ENCODE data around the gene EYA4.

The EYA4 gene

DNA sequence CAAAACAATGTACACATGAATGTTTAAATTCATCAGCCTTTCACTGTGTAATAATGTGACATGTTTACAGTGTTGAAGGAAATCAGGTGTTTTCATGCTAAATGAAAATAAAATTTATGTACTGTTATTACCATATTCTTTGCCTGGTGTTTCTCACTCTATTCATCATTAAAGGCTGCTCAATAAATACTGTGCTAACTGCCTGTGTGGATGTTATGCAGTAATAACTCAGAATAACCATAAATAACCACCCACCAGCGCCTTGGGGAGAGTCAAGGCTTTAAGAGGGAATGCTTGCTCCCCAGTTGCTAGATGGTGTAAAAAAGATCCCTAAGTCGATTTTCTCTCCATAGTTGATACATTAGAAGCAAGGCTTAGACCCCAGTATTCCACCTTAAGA, 299.9 kb downstream of the EYA4 start:
- no peaks in the 10 kb centered on the region for H3K79me2 ChIP-seq (ENCODE audit: insufficient read depth, low read length)
- H3K27me3 ChIP-seq (ENCODE audit: insufficient read depth, low read length, poor library complexity, severe bottlenecking), result no peaks in the 10 kb centered on the region
- H3K9me3 ChIP-seq (ENCODE audit: insufficient read depth, low read depth, low read length), result no peaks in the 10 kb centered on the region
- no peak overlapping the region for H3K4me2 ChIP-seq (ENCODE audit: low read depth, low read length, poor library complexity, severe bottlenecking)
- TF ChIP-seq EZH2phosphoT487 (IDR thresholded peaks at IDR 0.05; ENCODE audit: borderline replicate concordance), result no peak
- TF ChIP-seq, protein P1, sequence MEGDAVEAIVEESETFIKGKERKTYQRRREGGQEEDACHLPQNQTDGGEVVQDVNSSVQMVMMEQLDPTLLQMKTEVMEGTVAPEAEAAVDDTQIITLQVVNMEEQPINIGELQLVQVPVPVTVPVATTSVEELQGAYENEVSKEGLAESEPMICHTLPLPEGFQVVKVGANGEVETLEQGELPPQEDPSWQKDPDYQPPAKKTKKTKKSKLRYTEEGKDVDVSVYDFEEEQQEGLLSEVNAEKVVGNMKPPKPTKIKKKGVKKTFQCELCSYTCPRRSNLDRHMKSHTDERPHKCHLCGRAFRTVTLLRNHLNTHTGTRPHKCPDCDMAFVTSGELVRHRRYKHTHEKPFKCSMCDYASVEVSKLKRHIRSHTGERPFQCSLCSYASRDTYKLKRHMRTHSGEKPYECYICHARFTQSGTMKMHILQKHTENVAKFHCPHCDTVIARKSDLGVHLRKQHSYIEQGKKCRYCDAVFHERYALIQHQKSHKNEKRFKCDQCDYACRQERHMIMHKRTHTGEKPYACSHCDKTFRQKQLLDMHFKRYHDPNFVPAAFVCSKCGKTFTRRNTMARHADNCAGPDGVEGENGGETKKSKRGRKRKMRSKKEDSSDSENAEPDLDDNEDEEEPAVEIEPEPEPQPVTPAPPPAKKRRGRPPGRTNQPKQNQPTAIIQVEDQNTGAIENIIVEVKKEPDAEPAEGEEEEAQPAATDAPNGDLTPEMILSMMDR (conservative IDR thresholded peaks at IDR 0.05; ENCODE audit: low read length), result no peak
- H3K9ac ChIP-seq (ENCODE audit: low read depth, low read length, poor library complexity, severe bottlenecking), result no peak overlapping the region
- no peaks in the 10 kb centered on the region for H3K36me3 ChIP-seq (ENCODE audit: insufficient read depth, low read length)
- no peaks in the 10 kb centered on the region for H3K4me1 ChIP-seq (ENCODE audit: insufficient read depth, low read length, poor library complexity, severe bottlenecking)
- H2AFZ ChIP-seq (ENCODE audit: low read length), result no peak overlapping the region
- H4K20me1 ChIP-seq (ENCODE audit: insufficient read depth, low read length, poor library complexity, severe bottlenecking), result no peaks in the 10 kb centered on the region
- no peaks in the 10 kb centered on the region for H3F3A ChIP-seq (ENCODE audit: low read depth)
- H3K4me3 ChIP-seq (ENCODE audit: low read length, poor library complexity, severe bottlenecking), result no peak overlapping the region
- no peaks in the 10 kb centered on the region for H3K9me2 ChIP-seq (replicated peaks; ENCODE audit: low read depth, low read length)

DNA sequence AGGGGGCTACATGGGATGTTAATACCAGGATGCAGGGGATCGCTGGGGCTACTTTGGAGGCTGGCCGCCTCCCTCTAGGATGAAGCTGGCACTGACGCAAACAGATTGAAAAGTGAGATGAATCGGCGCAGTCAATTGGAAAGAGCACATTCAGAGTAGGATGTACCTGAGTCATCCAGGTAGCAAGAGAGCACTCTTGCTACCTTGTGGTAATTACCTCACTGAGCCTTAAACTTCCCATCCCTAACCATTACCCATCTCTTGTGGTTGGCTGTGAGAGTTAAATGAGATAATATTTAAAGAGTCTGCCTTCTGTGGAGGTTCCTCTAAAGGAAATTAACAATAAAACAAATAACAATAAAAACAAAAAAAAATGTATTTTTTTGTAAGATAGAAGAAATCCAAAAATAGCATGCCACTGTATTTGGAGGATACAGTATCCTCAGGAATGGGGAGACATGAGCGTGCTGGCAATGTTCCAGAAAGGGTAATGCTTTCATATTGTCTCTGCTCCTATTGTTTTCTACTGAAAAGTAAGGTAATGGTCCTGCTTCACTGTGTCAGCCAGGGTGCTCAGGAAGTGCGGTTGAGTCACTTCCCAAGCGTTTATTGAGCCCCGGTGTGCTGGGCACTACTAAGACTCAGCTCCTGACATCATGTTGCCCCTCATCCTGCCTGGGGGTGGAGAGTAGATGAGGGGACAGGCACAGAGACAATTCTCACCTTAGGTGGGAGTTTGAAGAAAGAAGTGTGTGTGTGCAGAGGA, 301.1 kb downstream of the EYA4 start:
- no peaks in the 10 kb centered on the region for H3K27me3 ChIP-seq (ENCODE audit: insufficient read depth, low read length, poor library complexity, severe bottlenecking)
- H3K79me2 ChIP-seq (ENCODE audit: insufficient read depth, low read length), result no peaks in the 10 kb centered on the region
- no peak overlapping the region for H3K4me2 ChIP-seq (ENCODE audit: low read depth, low read length, poor library complexity, severe bottlenecking)
- H3K9ac ChIP-seq (ENCODE audit: low read depth, low read length, poor library complexity, severe bottlenecking), result no peak overlapping the region
- H3K36me3 ChIP-seq (ENCODE audit: insufficient read depth, low read length), result no peaks in the 10 kb centered on the region
- H2AFZ ChIP-seq (ENCODE audit: low read length), result no peak overlapping the region
- H4K20me1 ChIP-seq (ENCODE audit: insufficient read depth, low read length, poor library complexity, severe bottlenecking), result no peaks in the 10 kb centered on the region
- no peak for TF ChIP-seq EZH2phosphoT487 (IDR thresholded peaks at IDR 0.05; ENCODE audit: borderline replicate concordance)
- TF ChIP-seq, protein P1 (conservative IDR thresholded peaks at IDR 0.05; ENCODE audit: low read length), result no peak
- no peak overlapping the region for H3K4me3 ChIP-seq (ENCODE audit: low read length, poor library complexity, severe bottlenecking)
- H3K4me1 ChIP-seq (ENCODE audit: insufficient read depth, low read length, poor library complexity, severe bottlenecking), result no peaks in the 10 kb centered on the region
- no peaks in the 10 kb centered on the region for H3K9me2 ChIP-seq (replicated peaks; ENCODE audit: low read depth, low read length)
- no peaks in the 10 kb centered on the region for H3F3A ChIP-seq (ENCODE audit: low read depth)
- H3K9me3 ChIP-seq (ENCODE audit: insufficient read depth, low read depth, low read length), result no peaks in the 10 kb centered on the region

DNA sequence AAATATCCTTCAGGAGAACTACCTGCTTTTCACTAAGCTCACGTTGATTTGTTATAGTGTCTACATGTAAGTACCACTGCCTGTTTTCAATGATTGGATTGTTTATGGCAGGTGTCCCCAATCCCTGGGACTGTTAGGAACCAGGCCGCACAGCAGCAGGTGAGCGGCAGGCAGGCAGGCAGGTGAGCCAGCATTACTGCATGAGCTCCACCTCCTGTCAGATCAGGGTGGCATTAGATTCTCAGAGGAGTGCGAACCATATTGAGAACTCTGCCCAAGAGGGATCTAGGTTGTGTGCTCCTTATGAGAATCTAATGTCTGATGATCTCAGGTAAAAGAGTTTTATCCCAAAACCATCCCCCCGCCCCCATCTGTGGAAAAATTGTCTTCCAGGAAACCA, 303.3 kb downstream of the EYA4 start:
- Histone ChIP-seq H3F3A (ENCODE audit: low read depth) (no peaks in the 10 kb centered on the region), H3K4me3 (ENCODE audit: low read length, poor library complexity, severe bottlenecking) (no peak overlapping the region), H3K79me2 (ENCODE audit: insufficient read depth, low read length) (no peaks in the 10 kb centered on the region), H3K9ac (ENCODE audit: low read depth, low read length, poor library complexity, severe bottlenecking) (no peak overlapping the region), H3K36me3 (ENCODE audit: insufficient read depth, low read length) (no peaks in the 10 kb centered on the region), H3K9me2 (replicated peaks; ENCODE audit: low read depth, low read length) (no peaks in the 10 kb centered on the region), H3K9me3 (ENCODE audit: insufficient read depth, low read depth, low read length) (no peaks in the 10 kb centered on the region), H4K20me1 (ENCODE audit: insufficient read depth, low read length, poor library complexity, severe bottlenecking) (no peaks in the 10 kb centered on the region), H3K4me1 (ENCODE audit: insufficient read depth, low read length, poor library complexity, severe bottlenecking) (no peaks in the 10 kb centered on the region), H2AFZ (ENCODE audit: low read length) (no peak overlapping the region), H3K27me3 (ENCODE audit: insufficient read depth, low read length, poor library complexity, severe bottlenecking) (no peaks in the 10 kb centered on the region), H3K4me2 (ENCODE audit: low read depth, low read length, poor library complexity, severe bottlenecking) (no peak overlapping the region)
- TF ChIP-seq, protein P1 (conservative IDR thresholded peaks at IDR 0.05; ENCODE audit: low read length), result no peak
- no peak for TF ChIP-seq EZH2phosphoT487 (IDR thresholded peaks at IDR 0.05; ENCODE audit: borderline replicate concordance)
